ENCODE measurements around the gene INPP5A.

- TF ChIP-seq MYC (CRISPR knock-in tag; IDR thresholded peaks at IDR 0.05; ENCODE audit: borderline replicate concordance) (no peak), NR2F6 (IDR thresholded peaks at IDR 0.05) (no peak), NR2F6 (CRISPR knock-in tag; IDR thresholded peaks at IDR 0.05) (no peak), PRPF4 (IDR thresholded peaks at IDR 0.05; ENCODE audit: low read depth, low read length, poor library complexity, severe bottlenecking) (no peak)
Measured at GRCh38 chr10:132716691-132717490, 179.3 kb downstream of the INPP5A start.

Data from HepG2 (cell line).